8988T (cell line): Measurements from ENCODE around the gene BASP1.
"Not testable (repeated sequence)": the region's sequence is repeated elsewhere in the genome, so short reads cannot be mapped to it uniquely, and the experiment has no call there.

ENCODE experiments used
- DNase-seq: peaks from one replicate; pipeline ENCODE4 v3.0.0; 2011

Gene BASP1

GRCh38 chr5:17292434-17293015 lies 75.1 kb downstream of the BASP1 start:
- DNase-seq, result no peak

- DNase-seq, result no peak
These were observed 77.3 kb downstream of the BASP1 start for GRCh38 chr5:17294639-17295311.

GRCh38 chr5:17295671-17296070 lies 78.2 kb downstream of the BASP1 start:
- no peak for DNase-seq

- no peak for DNase-seq
These were observed 84.7 kb downstream of the BASP1 start for GRCh38 chr5:17302106-17302505.

- DNase-seq, result no peak
These were observed 85.2 kb downstream of the BASP1 start for GRCh38 chr5:17302604-17303003.

GRCh38 chr5:17304282-17304681 lies 86.9 kb downstream of the BASP1 start:
- DNase-seq, result no peak

GRCh38 chr5:17305017-17305416 lies 87.6 kb downstream of the BASP1 start:
- no peak for DNase-seq

GRCh38 chr5:17305964-17306725 lies 88.7 kb downstream of the BASP1 start:
- no peak for DNase-seq

- DNase-seq, result no peak
These were observed 89.3 kb downstream of the BASP1 start for GRCh38 chr5:17306726-17307091.

GRCh38 chr5:17307440-17307839 lies 90.0 kb downstream of the BASP1 start:
- DNase-seq, result not testable (repeated sequence)

- no peak for DNase-seq
These were observed 91.1 kb downstream of the BASP1 start for GRCh38 chr5:17308326-17309065.

GRCh38 chr5:17309462-17309861 lies 92.0 kb downstream of the BASP1 start:
- no peak for DNase-seq

- not testable (repeated sequence) for DNase-seq
These were observed 93.1 kb downstream of the BASP1 start for GRCh38 chr5:17310502-17310901.

GRCh38 chr5:17311811-17312210 lies 94.4 kb downstream of the BASP1 start:
- DNase-seq, result not testable (repeated sequence)

- DNase-seq, result no peak
These were observed 94.9 kb downstream of the BASP1 start for GRCh38 chr5:17312358-17312757.

GRCh38 chr5:17314907-17315471 lies 97.6 kb downstream of the BASP1 start:
- no peak for DNase-seq

- DNase-seq, result no peak
These were observed 98.3 kb downstream of the BASP1 start for GRCh38 chr5:17315710-17316221.

- DNase-seq, result no peak
These were observed 99.6 kb downstream of the BASP1 start for GRCh38 chr5:17316970-17317459.

GRCh38 chr5:17317473-17317872 lies 100.0 kb downstream of the BASP1 start:
- no peak for DNase-seq

GRCh38 chr5:17319095-17319494 lies 101.7 kb downstream of the BASP1 start:
- not testable (repeated sequence) for DNase-seq

GRCh38 chr5:17325770-17326599 lies 108.6 kb downstream of the BASP1 start:
- no peak for DNase-seq
